HepG2 (cell line): ENCODE measurements around the gene CACNA1F. TPM values are rescaled to one million over a fixed set of nuclear protein-coding genes. Genes with fewer than 3 reads are reported as not detected.
A peak's percentile ranks its signal among the peaks of the same experiment; 100 is the strongest.

ENCODE experiments used
- ATAC-seq: fragments of 200-7000 bp; cut with Tn5 transposase; 3 replicates; pipeline ENCODE4 v1.9.1; 2020; ENCODE audit warnings: mild to moderate bottlenecking, moderate library complexity
- BruUV-seq: library from RNA; stranded (reverse); fragments of 400-500 nt; replicated peaks from 2 replicates; lab custom pipeline; 2021; lab: Mats Ljungman, UMichigan
- CTCF ChIA-PET: fragments of 300-600 bp; formaldehyde crosslinking; extraction: SDS; loops from one replicate; lab custom pipeline; 2021; ENCODE audit warnings: low total read pairs, inconsistent platforms, low intra/inter-chr PET ratio; lab: Yijun Ruan, JAX
- POLR2A ChIA-PET: fragments of 350-600 bp; sonication (Branson Sonifier 250); formaldehyde crosslinking; loops from one replicate; lab custom pipeline; 2020; ENCODE audit warnings: antibody characterized with exemption, inconsistent platforms; lab: Yijun Ruan, JAX
- DNase-seq: peaks from one replicate; pipeline ENCODE4 v3.0.0-alpha.2; 2015; ENCODE audit warnings: low spot score
- FAIRE-seq: peaks from 3 replicates; lab custom pipeline; 2011; peaks lifted over from hg19 to GRCh38; lab: Jason Lieb, UNC
- H2AFZ ChIP-seq: one replicate; pipeline ENCODE4 v1.6.1; 2011; ENCODE audit warnings: low read length, inconsistent platforms
- H3K27ac ChIP-seq: fragments of 300-600 bp; 3 replicates; pipeline ENCODE4 v1.8.0; 2011; ENCODE audit warnings: mixed run types, mild to moderate bottlenecking, mixed read lengths, low read length, inconsistent platforms; ENCODE audit not compliant: insufficient read depth; ENCODE audit errors: extremely low read length
- H3K27me3 ChIP-seq, 2 experiments: fragments of 200-600 bp in 1 of 2; 2 replicates in 1 of 2; 3 replicates in 1 of 2; pipeline versions ENCODE4 v1.6.0 to v1.8.0; 2011; ENCODE audit warnings: low read length in 2 of 2, mild to moderate bottlenecking in 2 of 2, moderate library complexity in 2 of 2, inconsistent platforms in 1 of 2; ENCODE audit not compliant: insufficient read depth in 2 of 2, control insufficient read depth in 1 of 2
- H3K36me3 ChIP-seq, 2 experiments: fragments of 200-600 bp in 1 of 2; replicated peaks in 1 of 2; 2 replicates in 1 of 2; 3 replicates in 1 of 2; pipeline versions ENCODE4 v1.5.1 to v1.8.0; 2011; ENCODE audit warnings: low read length in 2 of 2, inconsistent platforms in 1 of 2; ENCODE audit not compliant: insufficient read depth in 2 of 2, control insufficient read depth in 1 of 2
- H3K4me1 ChIP-seq: 2 replicates; pipeline ENCODE4 v1.5.1; 2012; ENCODE audit warnings: low read length, inconsistent platforms; ENCODE audit not compliant: insufficient read depth
- H3K4me2 ChIP-seq: 2 replicates; pipeline ENCODE4 v1.6.0; 2011; ENCODE audit warnings: low read depth, low read length, inconsistent platforms
- H3K4me3 ChIP-seq, 3 experiments: fragments of 200-600 bp in 1 of 3; sonication (generic), shearing (Covaris generic) in 1 of 3; replicated peaks in 1 of 3; 2 replicates each; pipeline ENCODE4 v1.5.1; 2011 to 2016; ENCODE audit warnings: low read length in 3 of 3, inconsistent platforms in 2 of 3, low read depth in 2 of 3, mild to moderate bottlenecking in 2 of 3, control low read depth in 1 of 3, mixed read lengths in 1 of 3; ENCODE audit not compliant: insufficient read depth in 1 of 3
- H3K79me2 ChIP-seq: one replicate; pipeline ENCODE4 v1.6.1; 2011; ENCODE audit warnings: low read length, inconsistent platforms; ENCODE audit not compliant: insufficient read depth
- H3K9ac ChIP-seq: 2 replicates; pipeline ENCODE4 v1.6.0; 2011; ENCODE audit warnings: mild to moderate bottlenecking, low read depth, low read length, inconsistent platforms; ENCODE audit not compliant: insufficient read depth
- H3K9me3 ChIP-seq: 2 replicates; pipeline ENCODE4 v1.5.1; 2012; ENCODE audit warnings: mild to moderate bottlenecking, low read length
- H4K20me1 ChIP-seq: 2 replicates; pipeline ENCODE4 v1.6.0; 2011; ENCODE audit warnings: inconsistent platforms, mild to moderate bottlenecking, low read length, moderate library complexity; ENCODE audit not compliant: insufficient read depth
- BATF2 ChIP-seq: sonication (generic); formaldehyde crosslinking; IDR thresholded peaks from 2 replicates; pipeline ENCODE4 v1.8.0; 2022; ENCODE audit warnings: mild to moderate bottlenecking, missing genetic modification reagents, moderate library complexity
- CEBPG ChIP-seq: IDR thresholded peaks from 2 replicates; pipeline ENCODE4 v1.6.1; 2016
- HNF4A ChIP-seq: sonication (generic); formaldehyde crosslinking; IDR thresholded peaks from 2 replicates; pipeline ENCODE4 v1.4.0; 2020; ENCODE audit warnings: missing genetic modification reagents
- MAFK ChIP-seq, 2 experiments: IDR thresholded peaks in 1 of 2; conservative IDR thresholded peaks in 1 of 2; 2 replicates each; pipeline ENCODE4 v1.6.1; 2011; ENCODE audit warnings: improper control_type of control experiment in 2 of 2, low read length in 2 of 2
- SAP130 ChIP-seq: IDR thresholded peaks from 2 replicates; pipeline ENCODE4 v1.6.1; 2016; ENCODE audit warnings: low read depth
- SMAD1 ChIP-seq: sonication (generic); formaldehyde crosslinking; IDR thresholded peaks from 2 replicates; pipeline ENCODE4 v1.4.0; 2020; ENCODE audit warnings: missing genetic modification reagents, low read depth, mild to moderate bottlenecking, borderline replicate concordance
- ZMYM2 ChIP-seq: sonication (generic); formaldehyde crosslinking; IDR thresholded peaks from 2 replicates; pipeline ENCODE4 v1.8.0; 2022; ENCODE audit warnings: mild to moderate bottlenecking, missing genetic modification reagents
- ZNF362 ChIP-seq: sonication (generic); formaldehyde crosslinking; IDR thresholded peaks from 2 replicates; pipeline ENCODE4 v1.4.0; 2020; ENCODE audit warnings: missing genetic modification reagents, mild to moderate bottlenecking, borderline replicate concordance
- ZNF629 ChIP-seq: sonication (generic); formaldehyde crosslinking; conservative IDR thresholded peaks from 2 replicates; pipeline ENCODE4 v1.5.0; 2020; ENCODE audit warnings: missing genetic modification reagents
- WGBS: methylation state at CpG from one replicate; pipeline ENCODE4 v1.1.6; 2017; ENCODE audit warnings: low lambda C conversion rate; 5-methylcytosine and 5-hydroxymethylcytosine counted together
- in situ Hi-C: cut with HindIII; loops from 2 replicates; pipeline ENCODE4 v1.10.0; 2017; ENCODE audit warnings: low pct_unique_long_range_greater_than_20kb; ENCODE audit not compliant: extremely low pct_ligation_motif_present
- intact Hi-C: fragments of 100-400 bp; cut with micrococcal nuclease; formaldehyde crosslinking; loops from one replicate; pipeline ENCODE4 v1.10.0; 2022; ENCODE audit not compliant: unreplicated experiment
- polyA plus RNA-seq, 8 experiments: library from polyadenylated mRNA; depleted of rRNA in 3 of 8; stranded (reverse) in 7 of 8; unstranded in 1 of 8; fragments of >200 nt; fragmentation: Illumina TruSeq in 4 of 8; extraction: Trizol in 4 of 8; gene quantifications; 2 replicates each; pipeline versions ENCODE4 v1.2.1 to v1.2.3, GENCODE V29; 2011 to 2016; ENCODE audit warnings: low read depth in 4 of 8, missing spikeins in 1 of 8, mixed read lengths in 1 of 8; ENCODE audit not compliant: insufficient read depth in 1 of 8
- total RNA-seq, 5 experiments: library from RNA; depleted of rRNA; stranded (reverse); fragments of >200 nt; fragmentation: Illumina TruSeq; extraction: Trizol; gene quantifications; 2 replicates each; pipeline ENCODE4 v1.2.3, GENCODE V29; 2016; ENCODE audit warnings: low read depth in 1 of 5

The CACNA1F gene
- total and polyA plus RNA-seq, 2 of the 13 experiments (the other 11 are each of a cell fraction or from before 2014, with no cell fraction given) = 0.03 TPM; not detected in 1

GRCh38 chrX:49242545-49243066 lies 9.5 kb upstream of the CACNA1F start (continued):
- TF ChIP-seq BATF2 (CRISPR knock-in tag) = no peak

- TF ChIP-seq SMAD1 (CRISPR knock-in tag) (no peak), SAP130 (CRISPR knock-in tag) (no peak), HNF4A (CRISPR knock-in tag) (peak; percentile 43), ZMYM2 (CRISPR knock-in tag) (no peak), ZNF362 (CRISPR knock-in tag) (peak; percentile 56; the same call in 1 of the 2 replicates), MAFK (conservative IDR thresholded peaks at IDR 0.05 in 1 of 2, IDR thresholded peaks at IDR 0.05 in 1 of 2; ENCODE audit: low read length in 2 of 2) (no peak), CEBPG (CRISPR knock-in tag) (0 out of 2 replicates have a peak, but pooled peaks have one; percentile 10), ZNF629 (peak; percentile 65)
- Histone ChIP-seq H2AFZ (no peak overlapping the region), H3K9me3 (no peaks in the 10 kb centered on the region), H3K27ac (no peak overlapping the region), H3K4me3 (no peak overlapping the region), H3K4me1 (peaks cover 25% of the 10 kb centered on the region; the same call in 1 of the 2 replicates), H3K4me2 (no peak overlapping the region), H3K79me2 (no peaks in the 10 kb centered on the region), H3K9ac (no peak overlapping the region), H3K36me3 (no peaks in the 10 kb centered on the region; a peak in 1 of 5 replicates), H4K20me1 (no peaks in the 10 kb centered on the region), H3K27me3 (no peaks in the 10 kb centered on the region)
- no TSS peak for BruUV-seq
- ChIA-PET POLR2A (no interaction called here), CTCF (no interaction called here)
- 57% methylated on average over 7 of the region's 7 CpGs for WGBS
- peak; percentile 49; the same call in 2 of the 3 replicates for ATAC-seq
- intact Hi-C loops (no loop called here), in situ Hi-C loops (no loop called here)
- DNase-seq = peak; percentile 29
- FAIRE-seq = peak; percentile 37
These were observed 5.6 kb upstream of the CACNA1F start for GRCh38 chrX:49238735-49239134.
